Epithelial cell of umbilical artery (primary cell): Measurements from ENCODE around the gene CYB5R4. TPM values are rescaled to one million over a fixed set of nuclear protein-coding genes. Genes with fewer than 3 reads are reported as not detected.

Experiments
- total RNA-seq: library from RNA; depleted of rRNA; stranded (reverse); fragments of >200 nt; gene quantifications from 2 replicates; pipeline ENCODE4 v1.2.3, GENCODE V29; 2014

Gene CYB5R4
- 3.9 and 12.0 TPM in 2 replicates for total RNA-seq

DNA sequence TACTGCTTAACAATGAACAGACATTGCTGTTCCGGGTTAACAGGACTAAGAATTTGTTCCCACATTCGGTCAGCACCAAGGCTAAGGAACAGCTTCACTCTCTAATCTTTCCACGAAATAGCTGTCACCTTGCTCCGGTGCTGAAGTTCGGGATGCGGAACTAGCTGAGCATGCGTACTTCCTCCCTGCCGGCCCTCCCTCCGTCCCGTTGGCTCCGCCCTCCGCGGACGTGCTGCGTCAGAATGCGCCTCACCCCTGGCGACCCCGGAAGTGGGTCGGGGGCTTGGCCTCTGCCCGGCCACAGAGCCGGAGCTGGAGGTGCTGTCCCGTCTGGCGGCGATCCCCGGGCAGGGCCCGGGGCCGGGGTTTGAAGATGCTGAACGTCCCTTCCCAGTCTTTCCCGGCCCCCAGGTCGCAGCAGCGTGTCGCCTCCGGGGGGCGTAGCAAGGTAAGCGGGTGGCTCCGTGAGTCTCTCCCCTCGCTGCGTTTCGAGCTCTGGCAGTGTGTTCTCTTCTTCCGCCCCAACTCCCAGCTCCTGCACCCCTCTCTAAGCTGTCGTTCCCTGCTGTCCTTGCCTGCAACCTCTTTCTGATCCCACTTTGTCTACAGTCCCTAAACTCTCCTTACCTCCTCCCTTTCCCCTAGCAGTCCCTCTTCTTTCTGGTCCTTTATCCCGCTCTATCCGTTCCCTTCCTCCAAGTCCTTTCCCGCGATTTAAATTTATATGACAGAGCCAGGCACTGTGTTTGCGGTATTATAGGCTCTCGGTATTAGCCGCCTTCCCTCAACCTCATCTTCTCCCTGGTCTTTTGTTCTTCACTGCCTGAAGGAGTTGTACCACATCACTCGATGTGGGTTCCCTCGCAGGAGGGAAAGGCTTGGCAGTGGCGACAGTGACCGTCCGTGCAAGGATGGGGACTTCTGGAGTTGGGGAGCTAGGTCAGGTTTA is at the start of gene CYB5R4:
Gene CYB5R4 (plus strand): TSS at position 280 of the 949 bp plus-strand sequence. CDS start 94 bp downstream, at position 374.

GRCh38 chr6:83853178-83854000 is 6.1 kb upstream of the CYB5R4 start, which contains the start of gene RIPPLY2:
Gene RIPPLY2 (plus strand): TSS chr6:83853360. CDS start chr6:83853417, 57 bp downstream.

Other genes with a start within 250 kb of the CYB5R4 start
- gene SNAP91, start 150.6 kb upstream of the CYB5R4 start, total RNA-seq = not detected in 2 replicates
- not detected in 2 replicates for gene RIPPLY2, start 6.3 kb upstream of the CYB5R4 start, total RNA-seq
- gene MRAP2, start 174.1 kb downstream of the CYB5R4 start, total RNA-seq = 12.3 and 18.8 TPM in 2 replicates